B cell (primary cell): Measurements from ENCODE around the gene SDK2. TPM values are rescaled to one million over a fixed set of nuclear protein-coding genes. Genes with fewer than 3 reads are reported as not detected.

Experiments used
- ATAC-seq: fragments of 200-7000 bp; cut with Tn5 transposase; one replicate; pipeline ENCODE4 v1.10.0; 2021; ENCODE audit warnings: low read depth, mild to moderate bottlenecking, moderate number of reproducible peaks, moderate library complexity
- CTCF ChIA-PET: fragments of 350-600 bp; sonication (Branson Sonifier 250); formaldehyde crosslinking; loops from one replicate; lab custom pipeline; 2021; ENCODE audit warnings: antibody characterized with exemption, inconsistent platforms; lab: Charles Lee
- POLR2A ChIA-PET: fragments of 350-600 bp; sonication (Branson Sonifier 250); formaldehyde crosslinking; loops from one replicate; lab custom pipeline; 2021; ENCODE audit warnings: antibody characterized with exemption; lab: Charles Lee
- DNase-seq: peaks from one replicate; pipeline ENCODE4 v3.0.0; 2013
- H2AFZ ChIP-seq: 2 replicates; pipeline ENCODE4 v1.6.1; 2012; ENCODE audit warnings: mild to moderate bottlenecking, low read depth, low read length; ENCODE audit not compliant: insufficient read depth, poor library complexity, severe bottlenecking
- H3K27ac ChIP-seq, 2 donors: 1 replicate in 1 of 2; 2 replicates in 1 of 2; pipeline ENCODE4 v1.5.1; 2012 to 2013; ENCODE audit warnings: low read length in 2 of 2, mild to moderate bottlenecking in 2 of 2, moderate library complexity in 1 of 2
- H3K27me3 ChIP-seq, 4 experiments: fragments of 200-600 bp in 1 of 4; sonication (generic) in 1 of 4; replicated peaks in 1 of 4; 1 replicate in 2 of 4; 2 replicates in 2 of 4; pipeline versions ENCODE4 v1.6.1 to v1.7.0; 2013 to 2016; ENCODE audit warnings: low read length in 3 of 4, mild to moderate bottlenecking in 2 of 4, mixed read lengths in 1 of 4, moderate library complexity in 1 of 4; ENCODE audit not compliant: insufficient read depth in 4 of 4, control insufficient read depth in 3 of 4; ENCODE audit errors: control extremely low read depth in 1 of 4
- H3K36me3 ChIP-seq, 2 experiments: replicated peaks in 1 of 2; 1 replicate in 1 of 2; 2 replicates in 1 of 2; pipeline versions ENCODE4 v1.6.1 to v1.7.1; 2013; ENCODE audit warnings: low read length in 1 of 2; ENCODE audit not compliant: insufficient read depth in 2 of 2, control insufficient read depth in 1 of 2; ENCODE audit errors: control extremely low read depth in 1 of 2, extremely low read depth in 1 of 2
- H3K4me1 ChIP-seq, 2 donors: fragments of 200-600 bp in 1 of 2; sonication (generic) in 1 of 2; 1 replicate in 1 of 2; 2 replicates in 1 of 2; pipeline versions ENCODE4 v1.5.1 to v1.6.1; 2013 to 2017; ENCODE audit warnings: low read length in 2 of 2; ENCODE audit not compliant: control insufficient read depth in 2 of 2, insufficient read depth in 2 of 2
- H3K4me2 ChIP-seq: replicated peaks from 2 replicates; pipeline ENCODE3; 2012; ENCODE audit warnings: mild to moderate bottlenecking, low read depth, low read length; ENCODE audit not compliant: poor library complexity, severe bottlenecking
- H3K4me3 ChIP-seq, 5 experiments: fragments of 200-600 bp in 1 of 5; sonication (generic) in 1 of 5; 1 replicate in 3 of 5; 2 replicates in 2 of 5; pipeline versions ENCODE4 v1.5.1 to v1.7.0; 2011 to 2016; ENCODE audit warnings: low read length in 4 of 5, mild to moderate bottlenecking in 4 of 5, low read depth in 2 of 5, control low read depth in 1 of 5, moderate library complexity in 1 of 5; ENCODE audit not compliant: insufficient read depth in 1 of 5; ENCODE audit errors: control extremely low read depth in 1 of 5, extremely low read depth in 1 of 5
- H3K79me2 ChIP-seq: fragments of 200-600 bp; sonication (generic); one replicate; pipeline ENCODE4 v1.6.0; 2016; ENCODE audit warnings: low read length; ENCODE audit not compliant: control insufficient read depth, insufficient read depth
- H3K9ac ChIP-seq: fragments of 200-600 bp; sonication (generic); 2 replicates; pipeline ENCODE4 v1.6.1; 2017; ENCODE audit warnings: mild to moderate bottlenecking, low read length, moderate library complexity
- H3K9me3 ChIP-seq, 3 donors: one replicate each; pipeline versions ENCODE4 v1.6.1 to v1.7.1; 2013; ENCODE audit warnings: low read length in 2 of 3; ENCODE audit not compliant: control insufficient read depth in 2 of 3, insufficient read depth in 1 of 3; ENCODE audit errors: control extremely low read depth in 1 of 3
- H4K20me1 ChIP-seq: 2 replicates; pipeline ENCODE4 v1.6.0; 2012; ENCODE audit warnings: mild to moderate bottlenecking, low read length; ENCODE audit not compliant: insufficient read depth, control insufficient read depth, poor library complexity, severe bottlenecking
- H3K27ac Mint-ChIP-seq: one replicate; pipeline ENCODE4 v1.8.0; 2021; ENCODE audit warnings: mixed read lengths
- H3K27me3 Mint-ChIP-seq: one replicate; pipeline ENCODE4 v1.8.0; 2021; ENCODE audit warnings: mixed read lengths
- H3K4me1 Mint-ChIP-seq: one replicate; pipeline ENCODE4 v1.8.0; 2021; ENCODE audit warnings: mixed read lengths
- H3K4me3 Mint-ChIP-seq: one replicate; pipeline ENCODE4 v1.8.0; 2021; ENCODE audit warnings: mixed read lengths
- H3K9me3 Mint-ChIP-seq: one replicate; pipeline ENCODE4 v1.8.0; 2022; ENCODE audit warnings: mixed read lengths; ENCODE audit not compliant: insufficient read depth
- EZH2 ChIP-seq: IDR thresholded peaks from 2 replicates; pipeline ENCODE4 v1.6.1; 2012; ENCODE audit warnings: borderline replicate concordance, low read depth, mild to moderate bottlenecking, moderate library complexity, low read length; ENCODE audit not compliant: insufficient read depth, poor library complexity, severe bottlenecking
- WGBS: methylation state at CpG from one replicate; pipeline ENCODE4 v1.1.5; 2013; ENCODE audit warnings: missing lambda C conversion rate; ENCODE audit not compliant: insufficient coverage; 5-methylcytosine and 5-hydroxymethylcytosine counted together
- intact Hi-C: fragments of 100-400 bp; cut with micrococcal nuclease; formaldehyde crosslinking; loops from one replicate; pipeline ENCODE4 v1.10.0; 2022
- polyA plus RNA-seq: library from polyadenylated mRNA; depleted of rRNA; stranded (reverse); fragments of >200 nt; gene quantifications from 2 replicates; pipeline ENCODE4 v1.2.3, GENCODE V29; 2012
- total RNA-seq, 2 donors: library from RNA; stranded (reverse); fragments of 120-200 nt in 1 of 2; gene quantifications; 1 replicate in 1 of 2; 2 replicates in 1 of 2; pipeline versions ENCODE4 v1.2.3 to v1.2.4, GENCODE V29; 2013 to 2022
- TF ChIP-seq, protein P1 (sequence below): fragments of 200-600 bp; IDR thresholded peaks from one replicate; pipeline ENCODE4 v1.8.0; 2022; ENCODE audit warnings: antibody characterized with exemption, mild to moderate bottlenecking

SDK2 gene
- total and polyA plus RNA-seq, 2 donors (not counting 1 experiment from before 2014, with no cell fraction given), result 3.2 to 13.0 TPM

DNA sequence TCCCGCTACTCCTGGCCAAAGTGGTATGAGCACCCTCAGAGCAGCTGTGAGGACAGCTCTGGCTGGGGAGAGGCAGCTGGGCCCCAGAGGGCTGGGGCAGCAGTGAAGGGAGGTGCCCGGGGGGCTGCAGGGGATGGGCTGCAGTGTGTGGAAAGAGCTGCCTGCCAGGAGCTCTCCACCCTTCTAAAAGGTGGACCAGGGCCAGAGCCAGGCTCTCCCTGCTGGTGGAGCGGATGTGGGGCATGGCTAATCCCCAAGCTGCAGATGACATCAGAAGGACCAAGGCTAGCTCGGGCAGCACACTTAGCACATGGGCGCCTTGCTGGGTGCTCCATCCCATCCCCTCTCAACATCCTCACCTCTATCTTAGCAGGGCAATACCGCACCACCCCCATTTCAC lies 103.1 kb downstream of the SDK2 start:
- H3K27ac Mint-ChIP-seq, result no peak overlapping the region
- H3K36me3 ChIP-seq, result no peaks in the 10 kb centered on the region
- H3K27me3 Mint-ChIP-seq, result no peaks in the 10 kb centered on the region
- peaks cover 71% of the 10 kb centered on the region for H3K79me2 ChIP-seq
- peaks cover 3% of the 10 kb centered on the region in 2 donors for H3K4me1 ChIP-seq
- no peak overlapping the region for H2AFZ ChIP-seq
- 87% methylated on average over 5 of the region's 6 CpGs for WGBS
- no peaks in the 10 kb centered on the region for H3K9me3 Mint-ChIP-seq
- ChIA-PET POLR2A (no interaction called here), CTCF (no interaction called here)
- no peak overlapping the region for H3K9ac ChIP-seq
- peaks cover 3% of the 10 kb centered on the region for H3K4me1 Mint-ChIP-seq
- H3K4me2 ChIP-seq, result no peak overlapping the region
- ATAC-seq, result no peak
- H3K27me3 ChIP-seq, result no peaks in the 10 kb centered on the region
- no peak overlapping the region for H3K4me3 Mint-ChIP-seq
- TF ChIP-seq, protein P1, sequence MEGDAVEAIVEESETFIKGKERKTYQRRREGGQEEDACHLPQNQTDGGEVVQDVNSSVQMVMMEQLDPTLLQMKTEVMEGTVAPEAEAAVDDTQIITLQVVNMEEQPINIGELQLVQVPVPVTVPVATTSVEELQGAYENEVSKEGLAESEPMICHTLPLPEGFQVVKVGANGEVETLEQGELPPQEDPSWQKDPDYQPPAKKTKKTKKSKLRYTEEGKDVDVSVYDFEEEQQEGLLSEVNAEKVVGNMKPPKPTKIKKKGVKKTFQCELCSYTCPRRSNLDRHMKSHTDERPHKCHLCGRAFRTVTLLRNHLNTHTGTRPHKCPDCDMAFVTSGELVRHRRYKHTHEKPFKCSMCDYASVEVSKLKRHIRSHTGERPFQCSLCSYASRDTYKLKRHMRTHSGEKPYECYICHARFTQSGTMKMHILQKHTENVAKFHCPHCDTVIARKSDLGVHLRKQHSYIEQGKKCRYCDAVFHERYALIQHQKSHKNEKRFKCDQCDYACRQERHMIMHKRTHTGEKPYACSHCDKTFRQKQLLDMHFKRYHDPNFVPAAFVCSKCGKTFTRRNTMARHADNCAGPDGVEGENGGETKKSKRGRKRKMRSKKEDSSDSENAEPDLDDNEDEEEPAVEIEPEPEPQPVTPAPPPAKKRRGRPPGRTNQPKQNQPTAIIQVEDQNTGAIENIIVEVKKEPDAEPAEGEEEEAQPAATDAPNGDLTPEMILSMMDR, result no peak
- TF ChIP-seq EZH2, result no peak
- DNase-seq, result no peak
- H3K4me3 ChIP-seq, result no peak overlapping the region
- H3K27ac ChIP-seq, result no peak overlapping the region
- intact Hi-C loops, result no loop called here
- peaks cover 60% of the 10 kb centered on the region for H4K20me1 ChIP-seq
- H3K9me3 ChIP-seq, result no peaks in the 10 kb centered on the region

DNA sequence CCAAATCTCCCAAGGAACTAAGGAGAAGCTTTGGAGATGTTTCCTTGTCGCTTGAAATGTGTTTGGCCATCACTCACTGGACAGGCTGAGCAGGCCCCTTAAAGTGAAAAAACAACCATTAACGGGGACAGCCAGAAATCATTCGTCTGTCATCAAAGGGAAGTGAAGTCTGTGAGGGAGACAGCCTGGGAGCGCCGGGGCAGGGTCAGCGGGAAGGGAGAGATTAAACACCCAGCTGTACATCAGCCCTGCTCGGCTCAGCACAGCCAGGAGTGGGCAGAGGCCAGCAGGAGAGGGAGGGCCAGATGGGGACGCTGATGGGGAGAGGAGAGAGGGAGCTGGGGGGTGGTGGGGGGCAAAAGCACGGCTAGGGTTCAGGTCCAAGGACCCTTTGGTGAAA lies 105.1 kb downstream of the SDK2 start:
- H3K36me3 ChIP-seq, result no peaks in the 10 kb centered on the region
- no peak overlapping the region for H3K9ac ChIP-seq
- 81% methylated on average over 8 of the region's 9 CpGs for whole genome bisulfite sequencing
- Mint-ChIP-seq H3K9me3 (no peaks in the 10 kb centered on the region), H3K27ac (no peak overlapping the region), H3K4me1 (no peaks in the 10 kb centered on the region), H3K27me3 (no peaks in the 10 kb centered on the region), H3K4me3 (no peak overlapping the region)
- H2AFZ ChIP-seq, result no peak overlapping the region
- no peaks in the 10 kb centered on the region for H3K4me1 ChIP-seq
- no peak overlapping the region for H3K4me3 ChIP-seq
- intact Hi-C loops, result no loop called here
- ChIA-PET POLR2A (no interaction called here), CTCF (no interaction called here)
- H3K27ac ChIP-seq, result no peak overlapping the region
- no peaks in the 10 kb centered on the region for H3K27me3 ChIP-seq
- ATAC-seq (no peak), DNase-seq (no peak)
- TF ChIP-seq EZH2, result no peak
- TF ChIP-seq, protein P1, result no peak
- H3K4me2 ChIP-seq, result no peak overlapping the region
- H3K79me2 ChIP-seq, result peaks cover 67% of the 10 kb centered on the region
- H4K20me1 ChIP-seq, result peaks cover 65% of the 10 kb centered on the region
- no peaks in the 10 kb centered on the region for H3K9me3 ChIP-seq
